Stimulated activated CD8-positive, alpha-beta memory T cell treated with anti-CD3 and anti-CD28 coated beads, Interleukin-7, amount 100 ng/mL, for 48 hours (primary cell): ENCODE data around the gene LMF2.
"Not testable (repeated sequence)": the region's sequence is repeated elsewhere in the genome, so short reads cannot be mapped to it uniquely, and the experiment has no call there.

Experiments used
- DNase-seq, 2 donors: peaks; one replicate each; pipeline ENCODE4 v3.0.0-alpha.2; 2020; ENCODE audit warnings: low read depth in 1 of 2; ENCODE audit errors: extremely low read depth in 1 of 2

LMF2 gene

DNA sequence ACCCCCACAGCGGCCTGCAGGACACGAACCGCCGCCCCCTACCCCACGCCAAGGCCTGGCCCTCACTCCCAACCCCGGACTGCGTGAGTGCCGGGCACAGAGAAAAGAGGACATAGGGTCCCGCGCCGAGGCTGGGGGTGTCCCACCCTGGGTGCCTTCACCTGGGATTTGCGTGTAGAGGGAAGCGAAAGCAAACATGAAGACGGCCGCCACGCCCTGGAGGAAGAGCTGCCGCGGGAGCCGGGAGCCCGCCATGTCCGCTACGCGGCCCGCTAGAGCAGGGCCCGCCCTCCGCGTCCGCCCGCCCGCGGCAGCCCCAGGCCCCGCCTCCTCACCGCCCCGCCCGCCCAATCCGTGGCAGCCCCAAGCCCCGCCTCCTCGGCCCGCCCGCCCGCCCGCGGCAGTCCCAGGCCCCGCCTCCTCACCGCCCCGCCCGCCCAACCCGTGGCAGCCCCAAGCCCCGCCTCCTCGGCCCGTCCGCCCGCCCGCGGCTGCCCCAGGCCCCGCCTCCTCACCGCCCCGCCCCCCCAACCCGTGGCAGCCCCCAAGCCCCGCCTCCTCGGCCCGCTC is at the start of gene LMF2:
Gene LMF2, minus strand, starts transcription at position 282 of the 570 bp plus-strand sequence. Its CDS starts 27 bp downstream, at position 255.
- peak; percentile 79 to 89 for DNase-seq

GRCh38 chr22:50556703-50557102 is 49.2 kb upstream of the LMF2 start:
- DNase-seq = no peak

GRCh38 chr22:50553310-50553709 is 45.8 kb upstream of the LMF2 start:
- DNase-seq = no peak

GRCh38 chr22:50551160-50551752 is 43.8 kb upstream of the LMF2 start:
- DNase-seq = no peak

DNA sequence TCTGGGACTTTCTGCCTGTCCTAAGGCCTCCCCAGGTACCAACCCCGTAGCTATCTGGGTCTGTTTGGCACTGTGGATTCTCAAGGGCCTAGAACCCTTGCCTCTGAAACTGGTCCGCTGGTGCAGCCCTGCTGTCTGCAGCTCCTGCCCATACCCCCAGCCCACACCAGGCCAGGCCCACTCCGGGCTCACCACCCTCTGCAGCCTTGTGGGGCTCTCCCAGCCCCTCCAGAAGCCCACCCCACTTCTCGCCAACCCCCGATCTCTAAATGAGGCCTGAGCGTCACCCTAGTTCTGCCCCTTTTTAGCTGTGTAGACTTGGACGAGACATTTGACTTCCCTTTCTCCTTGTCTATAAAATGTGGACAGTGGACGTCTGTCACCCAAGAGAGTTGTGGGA is 42.9 kb upstream of the LMF2 start:
- DNase-seq = no peak

- no peak for DNase-seq
Observed at GRCh38 chr22:50548921-50549790, 41.7 kb upstream of the LMF2 start.

DNA sequence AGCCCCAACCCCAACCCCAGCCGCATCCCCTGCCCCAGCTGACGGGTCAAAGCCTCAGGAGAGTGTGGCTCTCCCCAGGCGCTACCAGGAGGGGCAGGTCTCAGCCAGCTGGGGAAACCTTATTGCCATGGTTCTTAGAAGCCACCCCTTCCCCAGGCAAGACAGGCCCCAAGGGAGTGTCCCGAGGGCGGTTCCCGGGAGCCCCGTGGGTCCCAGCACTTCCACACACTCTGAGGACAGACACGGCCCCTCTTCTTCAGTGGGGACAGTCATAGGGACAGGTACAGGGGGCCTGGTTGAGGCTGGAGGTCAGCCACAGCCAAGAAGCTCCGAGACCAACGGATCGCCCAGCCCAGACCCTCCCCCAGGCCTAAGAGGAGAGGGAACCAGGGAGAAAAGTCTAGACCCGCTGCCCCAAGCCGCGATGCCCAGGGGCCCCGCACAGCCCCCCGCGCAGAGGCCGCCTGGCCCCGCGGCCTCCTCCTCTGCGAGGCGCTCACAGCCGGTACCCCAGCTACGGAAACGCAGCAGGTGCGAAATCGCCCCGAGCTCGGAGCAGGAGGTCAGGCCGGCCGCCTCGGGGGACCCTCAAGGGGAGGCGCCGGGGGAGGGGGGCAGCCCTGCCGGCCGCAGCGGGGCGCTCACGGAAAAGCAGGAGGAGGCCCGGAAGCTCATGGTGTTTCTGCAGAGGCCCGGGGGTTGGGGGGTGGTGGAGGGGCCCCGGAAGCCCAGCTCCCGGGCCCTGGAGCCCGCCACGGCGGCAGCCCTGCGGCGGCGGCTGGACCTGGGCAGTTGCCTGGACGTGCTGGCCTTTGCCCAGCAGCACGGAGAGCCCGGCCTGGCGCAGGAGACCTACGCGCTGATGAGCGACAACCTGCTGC is 40.8 kb upstream of the LMF2 start:
- DNase-seq = no peak

DNA sequence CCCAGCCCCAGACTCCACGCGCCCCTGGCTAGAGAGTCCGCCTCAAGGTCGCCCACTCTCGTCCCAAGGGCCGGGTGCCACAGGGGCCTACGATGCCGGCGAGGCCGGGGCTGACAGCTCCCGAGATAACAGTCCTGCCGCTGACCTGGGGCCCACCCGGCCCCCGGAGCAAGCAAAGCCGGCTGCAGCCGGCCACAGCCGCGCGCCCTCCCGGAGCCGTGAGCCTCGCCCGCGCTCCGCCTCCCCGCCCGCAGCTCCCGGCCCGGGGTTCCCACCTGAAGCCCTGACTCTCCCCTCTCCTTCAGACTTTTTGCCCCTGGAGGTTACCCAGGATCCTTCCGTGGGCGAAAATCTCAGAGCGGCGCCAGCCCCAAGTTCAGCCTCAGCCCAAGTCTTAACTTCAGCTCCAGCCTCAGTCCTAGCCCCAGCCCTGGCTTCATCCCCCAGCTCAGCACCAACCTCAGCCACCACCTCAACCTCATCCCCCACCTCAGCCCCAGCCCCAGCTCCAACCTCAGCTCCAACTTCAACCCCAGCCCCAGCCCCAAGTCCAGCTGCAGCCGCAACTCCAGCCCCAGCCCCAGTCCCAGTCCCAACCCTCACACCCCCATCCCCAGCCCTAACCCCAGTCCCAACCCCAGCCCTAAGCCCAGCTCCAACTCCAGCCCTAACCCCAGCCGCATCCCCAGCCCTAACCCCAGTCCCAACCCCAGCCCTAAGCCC is 39.9 kb upstream of the LMF2 start:
- DNase-seq = no peak

- no peak for DNase-seq
Observed at GRCh38 chr22:50546326-50547262, 39.1 kb upstream of the LMF2 start.

DNA sequence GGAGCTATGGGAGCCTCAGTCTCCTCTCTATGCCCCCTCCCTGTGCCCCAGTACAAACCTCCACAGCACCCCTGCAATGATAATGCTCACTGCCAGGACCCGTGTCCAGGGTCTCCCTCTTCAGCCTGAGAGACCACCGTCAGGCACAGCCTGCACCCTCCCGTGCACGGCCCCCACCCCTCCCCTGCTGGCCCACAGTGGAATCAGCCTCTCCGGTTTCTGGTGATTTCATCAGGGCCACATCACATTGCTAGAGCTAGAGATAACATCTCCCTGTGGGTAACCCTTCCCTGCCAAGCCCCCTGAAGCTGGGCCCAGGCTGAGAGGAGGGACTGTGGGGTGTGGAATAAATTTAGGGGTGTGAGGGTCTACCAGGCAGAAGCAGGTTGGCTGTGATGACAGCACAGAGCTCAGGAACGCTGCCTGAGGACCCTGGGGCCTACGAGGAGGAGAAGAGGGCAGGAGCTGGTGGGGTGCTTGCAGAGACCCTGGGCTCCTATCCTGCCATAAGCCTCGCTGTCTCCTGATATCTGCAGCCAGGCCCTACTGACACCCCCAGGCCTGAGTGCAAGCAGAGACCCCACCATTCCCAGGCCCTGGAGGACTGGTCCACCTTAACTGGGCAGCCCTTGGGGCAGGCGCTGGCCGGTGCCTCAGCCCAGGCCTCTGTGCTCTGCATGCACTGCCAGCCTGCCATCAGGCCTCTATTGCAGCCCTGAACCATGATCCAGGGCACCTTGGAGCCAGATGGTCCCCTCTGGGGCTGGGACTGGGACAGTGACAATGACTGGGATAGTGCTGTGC is 38.2 kb upstream of the LMF2 start, which contains the start of gene KLHDC7B:
Gene KLHDC7B, plus strand, starts transcription at position 378 of the 804 bp plus-strand sequence. Its CDS starts 345 bp downstream, at position 723.
- DNase-seq = no peak

GRCh38 chr22:50544746-50545253 is 37.3 kb upstream of the LMF2 start:
- DNase-seq = no peak

GRCh38 chr22:50544078-50544745 is 36.7 kb upstream of the LMF2 start:
- DNase-seq = peak; percentile 73 to 84

DNA sequence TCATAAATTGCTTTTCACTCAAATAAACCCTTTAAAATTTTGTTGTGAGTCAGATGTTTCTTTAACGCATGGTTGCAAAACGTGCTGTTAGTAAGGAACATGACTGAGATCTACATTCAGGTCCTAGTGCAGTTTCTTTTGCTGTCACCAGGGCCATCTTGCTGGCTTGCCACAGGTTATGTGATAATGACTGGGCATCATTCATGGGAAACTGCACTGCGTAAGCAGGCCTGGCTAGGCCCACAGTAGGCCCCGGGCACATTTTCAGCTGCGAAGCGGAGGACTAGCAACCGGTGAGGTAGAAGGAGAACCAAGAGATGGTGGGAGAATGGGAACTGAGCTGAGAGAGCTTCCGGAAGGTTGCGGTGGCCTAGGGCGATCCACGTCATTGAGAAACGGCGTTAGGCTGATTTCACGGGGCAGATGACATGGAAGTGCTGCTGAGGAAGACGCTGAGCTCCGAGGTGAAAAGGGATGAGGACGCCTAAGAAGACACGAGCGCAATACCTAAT is 35.0 kb upstream of the LMF2 start:
- DNase-seq = no peak

GRCh38 chr22:50541667-50542026 is 34.1 kb upstream of the LMF2 start:
- DNase-seq = not testable (repeated sequence)

DNA sequence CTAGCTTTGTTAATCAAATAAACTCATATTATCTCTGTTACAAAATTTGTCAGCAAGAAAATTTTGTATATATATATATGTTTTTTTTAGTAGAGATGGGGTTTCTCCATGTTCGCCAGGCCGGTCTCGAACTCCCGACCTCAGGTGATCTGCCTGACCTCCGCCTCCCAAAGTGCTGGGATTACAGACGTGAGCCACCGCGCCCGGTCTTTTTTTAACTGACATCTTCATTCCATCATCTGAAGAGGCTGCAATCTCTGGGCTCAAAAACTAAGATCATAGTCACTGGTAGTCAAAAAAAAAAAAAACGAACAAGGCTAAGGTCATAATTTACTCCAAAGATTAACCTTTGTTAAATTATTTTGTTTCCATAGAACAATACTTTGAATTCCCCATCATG is 32.9 kb upstream of the LMF2 start:
- no peak for DNase-seq

- no peak for DNase-seq
Observed at GRCh38 chr22:50537765-50538164, 30.3 kb upstream of the LMF2 start.

- no peak for DNase-seq
Observed at GRCh38 chr22:50536226-50536625, 28.7 kb upstream of the LMF2 start.
